NCI-H2107 (cell line): ENCODE measurements around the gene SULT2A1.
"Not testable (repeated sequence)": the region's sequence is repeated elsewhere in the genome, so short reads cannot be mapped to it uniquely, and the experiment has no call there.

ENCODE experiments used
- DNase-seq: peaks from one replicate; lab custom pipeline; 2025; lab: John Stamatoyannopoulos, UW

SULT2A1 gene

GRCh38 chr19:47860602-47861297 is 25.4 kb downstream of the SULT2A1 start:
- DNase-seq: no peak

GRCh38 chr19:47859838-47860237 is 26.3 kb downstream of the SULT2A1 start:
- not testable (repeated sequence) for DNase-seq

- DNase-seq: not testable (repeated sequence)
These were observed 27.3 kb downstream of the SULT2A1 start, which contains the start of gene TPRX2 for GRCh38 chr19:47858646-47859285. TSS of gene TPRX2 (plus strand) at chr19:47859235. CDS start at chr19:47859247, 12 bp downstream.

- DNase-seq: not testable (repeated sequence)
These were observed 27.9 kb downstream of the SULT2A1 start for GRCh38 chr19:47858231-47858630.

GRCh38 chr19:47854459-47854858 is 31.7 kb downstream of the SULT2A1 start:
- no peak for DNase-seq

- DNase-seq: no peak
These were observed 33.1 kb downstream of the SULT2A1 start for GRCh38 chr19:47853003-47853402.

GRCh38 chr19:47848823-47849473 is 37.2 kb downstream of the SULT2A1 start:
- DNase-seq: no peak

GRCh38 chr19:47848425-47848822 is 37.7 kb downstream of the SULT2A1 start:
- no peak for DNase-seq

GRCh38 chr19:47842941-47843340 is 43.2 kb downstream of the SULT2A1 start:
- DNase-seq: no peak

- DNase-seq: no peak
These were observed 46.2 kb downstream of the SULT2A1 start for GRCh38 chr19:47839913-47840312.

GRCh38 chr19:47839411-47839810 is 46.7 kb downstream of the SULT2A1 start:
- DNase-seq: no peak

- DNase-seq: no peak
These were observed 50.1 kb downstream of the SULT2A1 start for GRCh38 chr19:47836038-47836437.

- DNase-seq: no peak
These were observed 53.4 kb downstream of the SULT2A1 start for GRCh38 chr19:47832723-47833122.

- DNase-seq: no peak
These were observed 59.3 kb downstream of the SULT2A1 start for GRCh38 chr19:47826800-47827199.

GRCh38 chr19:47824396-47824795 is 61.7 kb downstream of the SULT2A1 start:
- no peak for DNase-seq

- no peak for DNase-seq
These were observed 64.6 kb downstream of the SULT2A1 start, which contains the start of gene CRX for GRCh38 chr19:47821460-47822020. TSS of gene CRX (plus strand) at chr19:47821937. CDS start at chr19:47834444, 12,507 bp downstream.
